ENCODE data around the gene PKP1. TPM values are rescaled to one million over a fixed set of nuclear protein-coding genes. Genes with fewer than 3 reads are reported as not detected.

Gene PKP1
- total and polyA plus RNA-seq, 2 donors (not counting 3 experiments of a cell fraction or from before 2014, with no cell fraction given), result 0.01 TPM; not detected in 1

DNA sequence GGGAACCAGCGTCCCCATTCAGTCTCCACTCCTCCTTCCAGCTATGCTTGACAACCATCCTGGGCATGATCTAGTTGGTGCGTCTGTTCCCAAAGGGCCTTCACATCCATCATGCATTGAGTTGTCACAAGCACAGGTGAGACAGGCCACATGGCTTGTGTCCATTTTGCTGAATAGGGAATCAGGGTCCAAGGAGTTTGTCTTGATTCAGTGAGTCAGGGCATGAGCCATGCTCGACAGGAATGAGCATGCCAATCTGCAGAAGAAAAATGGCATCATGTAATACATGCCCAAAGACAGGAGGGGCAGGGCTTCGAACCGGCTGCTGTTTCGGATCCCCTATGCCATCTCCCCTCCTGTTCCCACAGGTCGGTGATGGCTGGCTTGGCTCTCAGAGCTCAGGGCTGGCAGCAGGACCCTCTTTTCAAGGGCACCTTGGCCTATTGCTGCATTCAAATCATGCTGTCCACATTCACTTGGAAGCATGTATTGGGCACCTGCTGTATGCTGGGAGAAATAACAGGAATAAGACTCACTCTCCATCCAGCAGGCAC, 44.5 kb downstream of the PKP1 start:
- intact Hi-C loops (cut with micrococcal nuclease) (no loop called here), dilution Hi-C loops (cut with MboI; ENCODE audit: extremely low pct_ligation_motif_present, low sequenced_read_pairs) (no loop called here)
- no peak overlapping the region for H3K4me2 ChIP-seq (ENCODE audit: insufficient read depth, low read length)
- H3K9me1 ChIP-seq (replicated peaks; ENCODE audit: control insufficient read depth, extremely low read depth, insufficient read depth, low read length), result no peaks in the 10 kb centered on the region
- DNase-seq (ENCODE audit: low read depth, low spot score), result no peak
- no peaks in the 10 kb centered on the region for H4K20me1 ChIP-seq (replicated peaks; ENCODE audit: control insufficient read depth, extremely low read depth, insufficient read depth, low read length)
- no peaks in the 10 kb centered on the region for H3K4me1 ChIP-seq (ENCODE audit: control insufficient read depth, extremely low read depth, insufficient read depth, low read length)
- H2AFZ ChIP-seq (ENCODE audit: low read depth, low read length), result no peak overlapping the region
- H3K36me3 ChIP-seq (ENCODE audit: control insufficient read depth in 2 of 2, extremely low read depth in 1 of 2, insufficient read depth in 2 of 2, low read length in 2 of 2), result no peaks in the 10 kb centered on the region
- ChIA-PET CTCF (interaction anchor here (1.0 to 2.0 kb wide), 2 partner anchors 21 to 185 kb away, joined by 3 to 6 read pairs; no protein-coding TSS in a partner anchor), POLR2A (no interaction called here)
- no peak overlapping the region for H3K9ac ChIP-seq (replicated peaks; ENCODE audit: extremely low read depth, insufficient read depth, low read length)
- H3K27ac ChIP-seq (ENCODE audit: insufficient read depth, low read depth, low read length), result no peak overlapping the region
- no TSS peak for BruUV-seq (replicated peaks)
- TF ChIP-seq POLR2A (IDR thresholded peaks at IDR 0.05; ENCODE audit: low read depth, low read length) (no peak), FOS (IDR thresholded peaks at IDR 0.05; ENCODE audit: borderline replicate concordance, insufficient read depth, low read length) (no peak), JUN (IDR thresholded peaks at IDR 0.05; ENCODE audit: borderline replicate concordance, insufficient read depth, insufficient read length, low read depth) (no peak), POLR2AphosphoS5 (IDR thresholded peaks at IDR 0.05; ENCODE audit: insufficient read depth, low read depth, low read length) (no peak), MYC (IDR thresholded peaks at IDR 0.05; ENCODE audit: low read depth, low read length) (no peak), GATA2 (IDR thresholded peaks at IDR 0.05; ENCODE audit: insufficient read depth, insufficient read length, low read depth, low read length) (no peak)
- FAIRE-seq, result no peak
- no peaks in the 10 kb centered on the region for H3K79me2 ChIP-seq (ENCODE audit: control insufficient read depth, insufficient read depth, low read length)
- H3K27me3 ChIP-seq (ENCODE audit: control insufficient read depth in 2 of 2, insufficient read depth in 2 of 2, low read length in 2 of 2), result peaks cover 0 to 5% of the 10 kb centered on the region in 2 experiments
- no peak overlapping the region for H3K4me3 ChIP-seq (replicated peaks in 1 of 3; ENCODE audit: insufficient read depth in 1 of 3, low read depth in 1 of 3, low read length in 3 of 3)
- no peaks in the 10 kb centered on the region for H3K9me3 ChIP-seq (replicated peaks; ENCODE audit: control insufficient read depth, insufficient read depth, low read length)

DNA sequence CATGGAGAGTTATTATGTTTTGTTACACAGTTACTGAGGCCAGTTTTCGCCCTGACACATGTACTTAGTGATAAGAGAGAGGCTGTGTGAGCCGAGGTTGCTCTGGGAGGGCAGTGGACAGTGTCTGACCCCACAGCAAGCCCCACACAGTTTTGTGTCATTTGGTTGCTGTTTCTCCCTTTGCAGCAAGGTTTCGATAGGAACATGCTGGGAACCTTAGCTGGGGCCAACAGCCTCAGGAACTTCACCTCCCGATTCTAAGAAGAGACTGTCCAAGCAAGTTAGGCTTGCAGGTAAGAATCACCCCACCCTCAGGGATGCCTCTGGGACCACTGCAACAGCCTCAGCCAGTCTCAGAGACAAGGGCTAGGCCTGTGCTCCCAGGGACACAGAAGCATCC, 45.3 kb downstream of the PKP1 start:
- intact Hi-C loops (cut with micrococcal nuclease), result no loop called here
- FAIRE-seq (no peak), DNase-seq (ENCODE audit: low read depth, low spot score) (no peak)
- POLR2A ChIA-PET, result no interaction called here
- H4K20me1 ChIP-seq (replicated peaks; ENCODE audit: control insufficient read depth, extremely low read depth, insufficient read depth, low read length), result no peaks in the 10 kb centered on the region
- no peak overlapping the region for H3K9ac ChIP-seq (replicated peaks; ENCODE audit: extremely low read depth, insufficient read depth, low read length)
- H3K4me2 ChIP-seq (ENCODE audit: insufficient read depth, low read length), result no peak overlapping the region
- no peak overlapping the region for H3K27ac ChIP-seq (ENCODE audit: insufficient read depth, low read depth, low read length)
- no peaks in the 10 kb centered on the region for H3K36me3 ChIP-seq (ENCODE audit: control insufficient read depth in 2 of 2, extremely low read depth in 1 of 2, insufficient read depth in 2 of 2, low read length in 2 of 2)
- CTCF ChIA-PET, result interaction anchor here (0.8 to 1.5 kb wide), 2 partner anchors 14 to 18 kb away, joined by 3 to 4 read pairs; no protein-coding TSS in a partner anchor
- no peaks in the 10 kb centered on the region for H3K9me1 ChIP-seq (replicated peaks; ENCODE audit: control insufficient read depth, extremely low read depth, insufficient read depth, low read length)
- H3K9me3 ChIP-seq (replicated peaks; ENCODE audit: control insufficient read depth, insufficient read depth, low read length), result no peaks in the 10 kb centered on the region
- no peaks in the 10 kb centered on the region for H3K79me2 ChIP-seq (ENCODE audit: control insufficient read depth, insufficient read depth, low read length)
- dilution Hi-C loops (cut with MboI; ENCODE audit: extremely low pct_ligation_motif_present, low sequenced_read_pairs), result no loop called here
- H3K4me3 ChIP-seq (replicated peaks in 1 of 3; ENCODE audit: insufficient read depth in 1 of 3, low read depth in 1 of 3, low read length in 3 of 3), result no peak overlapping the region
- no peaks in the 10 kb centered on the region for H3K4me1 ChIP-seq (ENCODE audit: control insufficient read depth, extremely low read depth, insufficient read depth, low read length)
- no peak for TF ChIP-seq FOS (IDR thresholded peaks at IDR 0.05; ENCODE audit: borderline replicate concordance, insufficient read depth, low read length)
- no peak for TF ChIP-seq JUN (IDR thresholded peaks at IDR 0.05; ENCODE audit: borderline replicate concordance, insufficient read depth, insufficient read length, low read depth)
- TF ChIP-seq, protein P1, sequence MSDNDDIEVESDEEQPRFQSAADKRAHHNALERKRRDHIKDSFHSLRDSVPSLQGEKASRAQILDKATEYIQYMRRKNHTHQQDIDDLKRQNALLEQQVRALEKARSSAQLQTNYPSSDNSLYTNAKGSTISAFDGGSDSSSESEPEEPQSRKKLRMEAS (IDR thresholded peaks at IDR 0.05; ENCODE audit: insufficient read depth, insufficient read length), result no peak
- no peak for TF ChIP-seq MYC (IDR thresholded peaks at IDR 0.05; ENCODE audit: low read depth, low read length)
- no peak for TF ChIP-seq CTCF (IDR thresholded peaks at IDR 0.05; ENCODE audit: extremely low read depth in 1 of 2, insufficient read depth in 1 of 2, low read depth in 1 of 2, low read length in 2 of 2)
- no peak for TF ChIP-seq EZH2 (IDR thresholded peaks at IDR 0.05; ENCODE audit: borderline replicate concordance, low read depth, low read length, severe bottlenecking)
- TF ChIP-seq POLR2A (IDR thresholded peaks at IDR 0.05; ENCODE audit: low read depth, low read length), result no peak
- no peak for TF ChIP-seq GATA2 (IDR thresholded peaks at IDR 0.05; ENCODE audit: insufficient read depth, insufficient read length, low read depth, low read length)
- no peak for TF ChIP-seq POLR2AphosphoS5 (IDR thresholded peaks at IDR 0.05; ENCODE audit: insufficient read depth, low read depth, low read length)
- no TSS peak for BruUV-seq (replicated peaks)
- H3K27me3 ChIP-seq (ENCODE audit: control insufficient read depth in 2 of 2, insufficient read depth in 2 of 2, low read length in 2 of 2), result peaks cover 0 to 5% of the 10 kb centered on the region in 2 experiments
- H2AFZ ChIP-seq (ENCODE audit: low read depth, low read length), result no peak overlapping the region
